Fibroblast of the aortic adventitia (primary cell): Measurements from ENCODE around the gene TOP3B. TPM values are rescaled to one million over a fixed set of nuclear protein-coding genes. Genes with fewer than 3 reads are reported as not detected.

Source experiments
- DNase-seq: peaks from one replicate; pipeline ENCODE4 v3.0.0-alpha.2; 2010; ENCODE audit warnings: low read depth
- H3K4me3 ChIP-seq: 2 replicates; pipeline ENCODE4 v1.5.1; 2011; ENCODE audit warnings: low read depth, mild to moderate bottlenecking, control low read depth, low read length, moderate library complexity
- total RNA-seq: library from RNA; depleted of rRNA; stranded (reverse); fragments of >200 nt; gene quantifications from 2 replicates; pipeline ENCODE4 v1.2.3, GENCODE V29; 2012; ENCODE audit warnings: low replicate concordance
- TF ChIP-seq, protein P1 (sequence below): IDR thresholded peaks from 2 replicates; pipeline ENCODE4 v1.5.1; 2011; ENCODE audit warnings: mild to moderate bottlenecking, low read length, control low read depth, inconsistent platforms; ENCODE audit not compliant: insufficient read depth

Gene TOP3B
- total RNA-seq, 1 donor: 20.9 TPM

DNA sequence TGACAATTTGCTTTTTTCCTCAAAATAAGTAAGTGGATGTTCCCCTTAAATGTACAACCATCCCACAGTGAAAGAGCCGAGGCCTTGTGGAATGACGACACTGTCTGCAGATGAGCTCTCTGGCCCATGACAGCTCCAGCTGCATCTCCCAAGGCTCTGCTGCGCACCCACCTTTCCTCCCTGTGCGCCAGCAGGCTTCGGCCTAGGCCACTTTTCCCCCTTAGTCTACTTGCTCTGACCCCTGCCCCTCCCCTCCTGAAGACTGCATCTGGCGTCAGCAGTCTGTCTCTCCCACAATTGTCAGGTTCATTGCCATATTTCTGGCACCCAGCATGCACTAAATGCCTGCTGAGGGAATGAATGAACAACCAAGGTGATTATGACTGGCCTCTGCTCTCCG, 2.0 kb downstream of the TOP3B start:
- no peak for DNase-seq
- H3K4me3 ChIP-seq: no peak overlapping the region
- TF ChIP-seq, protein P1, sequence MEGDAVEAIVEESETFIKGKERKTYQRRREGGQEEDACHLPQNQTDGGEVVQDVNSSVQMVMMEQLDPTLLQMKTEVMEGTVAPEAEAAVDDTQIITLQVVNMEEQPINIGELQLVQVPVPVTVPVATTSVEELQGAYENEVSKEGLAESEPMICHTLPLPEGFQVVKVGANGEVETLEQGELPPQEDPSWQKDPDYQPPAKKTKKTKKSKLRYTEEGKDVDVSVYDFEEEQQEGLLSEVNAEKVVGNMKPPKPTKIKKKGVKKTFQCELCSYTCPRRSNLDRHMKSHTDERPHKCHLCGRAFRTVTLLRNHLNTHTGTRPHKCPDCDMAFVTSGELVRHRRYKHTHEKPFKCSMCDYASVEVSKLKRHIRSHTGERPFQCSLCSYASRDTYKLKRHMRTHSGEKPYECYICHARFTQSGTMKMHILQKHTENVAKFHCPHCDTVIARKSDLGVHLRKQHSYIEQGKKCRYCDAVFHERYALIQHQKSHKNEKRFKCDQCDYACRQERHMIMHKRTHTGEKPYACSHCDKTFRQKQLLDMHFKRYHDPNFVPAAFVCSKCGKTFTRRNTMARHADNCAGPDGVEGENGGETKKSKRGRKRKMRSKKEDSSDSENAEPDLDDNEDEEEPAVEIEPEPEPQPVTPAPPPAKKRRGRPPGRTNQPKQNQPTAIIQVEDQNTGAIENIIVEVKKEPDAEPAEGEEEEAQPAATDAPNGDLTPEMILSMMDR: no peak

DNA sequence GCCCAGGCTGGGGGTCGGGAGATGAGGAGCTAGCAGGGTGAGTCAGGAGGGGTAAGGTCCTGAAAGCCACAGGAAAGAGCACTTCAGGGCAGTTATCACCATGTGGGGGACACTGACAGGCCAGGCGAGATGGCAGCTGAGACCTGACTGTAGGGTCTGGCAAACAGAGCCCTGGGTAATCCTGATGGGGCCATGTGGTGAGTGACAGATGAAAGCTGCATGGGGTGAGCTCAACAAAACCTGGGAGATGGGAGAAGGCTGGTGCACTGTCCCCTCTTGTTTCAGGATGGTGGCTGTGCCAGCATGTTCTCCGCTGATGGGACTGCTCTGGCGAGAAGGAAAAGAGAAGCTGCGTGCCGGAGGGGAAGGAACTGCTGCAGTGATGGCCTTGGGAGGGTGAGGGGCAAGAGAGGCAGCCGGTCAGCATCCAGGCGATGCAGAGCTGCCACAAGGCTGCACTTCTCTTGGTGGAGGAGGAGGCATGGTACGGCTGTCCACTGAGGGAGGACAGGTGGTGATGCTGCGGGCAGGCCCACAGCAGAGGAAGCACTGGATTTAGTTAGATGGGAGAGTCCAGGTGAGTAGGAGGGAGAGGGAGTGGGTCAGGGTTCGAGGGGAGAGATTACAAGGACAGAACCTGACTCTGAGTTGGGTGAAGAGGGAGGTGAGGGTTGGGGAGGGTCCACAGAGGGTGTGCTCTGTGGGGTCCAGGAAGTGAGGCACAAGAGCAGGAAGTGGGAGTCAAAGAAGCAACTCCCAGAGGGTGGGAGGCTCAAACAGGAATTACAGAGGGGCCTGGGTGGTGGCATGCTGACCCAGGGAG, 3.8 kb downstream of the TOP3B start:
- no peak overlapping the region for H3K4me3 ChIP-seq
- no peak for DNase-seq
- TF ChIP-seq, protein P1: no peak

DNA sequence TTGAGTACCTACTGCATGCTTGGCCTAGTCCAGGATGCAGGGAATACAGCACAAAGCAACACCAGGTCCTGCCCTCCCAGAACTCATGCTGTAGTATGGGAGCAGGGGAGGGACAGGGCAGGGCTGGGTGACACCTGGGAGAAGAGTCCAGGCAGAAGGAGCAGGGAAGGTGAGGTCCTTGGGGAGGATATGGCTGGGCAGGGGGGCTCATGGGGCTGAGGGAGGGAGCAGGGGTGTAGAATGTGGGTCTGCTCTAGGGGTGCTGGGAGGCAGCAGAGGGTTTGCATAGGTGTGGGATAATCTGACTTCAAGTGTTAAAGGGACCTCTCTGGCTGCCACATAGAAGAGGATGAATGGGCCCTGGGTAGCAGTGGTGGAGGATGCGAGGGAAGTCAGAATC, 4.8 kb downstream of the TOP3B start:
- no peak overlapping the region for H3K4me3 ChIP-seq
- TF ChIP-seq, protein P1: no peak
- no peak for DNase-seq

DNA sequence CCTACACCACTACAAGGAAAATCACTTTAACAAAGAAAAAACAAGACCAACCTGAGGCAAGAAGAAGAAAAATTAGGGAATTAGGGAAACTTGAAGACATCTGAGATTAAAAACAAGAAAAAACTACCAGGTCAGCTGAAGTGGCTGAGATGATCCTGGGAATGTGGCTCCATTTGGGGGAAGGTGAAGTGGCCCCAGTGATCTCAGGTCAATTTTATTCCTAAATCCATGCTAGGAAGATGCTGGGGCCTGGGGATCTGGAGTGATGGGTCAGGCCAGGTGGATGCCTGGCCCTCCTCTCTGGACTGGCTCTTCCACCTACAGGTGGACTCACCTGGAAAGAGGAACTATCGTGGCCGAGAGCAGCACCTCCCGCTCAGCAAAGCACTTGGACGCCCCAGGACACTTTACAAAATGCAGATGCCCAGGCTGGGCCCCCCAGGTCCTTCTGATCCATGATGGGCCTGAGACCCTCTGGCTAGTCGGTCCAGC, 6.7 kb downstream of the TOP3B start:
- DNase-seq: no peak
- TF ChIP-seq, protein P1: no peak
- no peak overlapping the region for H3K4me3 ChIP-seq

DNA sequence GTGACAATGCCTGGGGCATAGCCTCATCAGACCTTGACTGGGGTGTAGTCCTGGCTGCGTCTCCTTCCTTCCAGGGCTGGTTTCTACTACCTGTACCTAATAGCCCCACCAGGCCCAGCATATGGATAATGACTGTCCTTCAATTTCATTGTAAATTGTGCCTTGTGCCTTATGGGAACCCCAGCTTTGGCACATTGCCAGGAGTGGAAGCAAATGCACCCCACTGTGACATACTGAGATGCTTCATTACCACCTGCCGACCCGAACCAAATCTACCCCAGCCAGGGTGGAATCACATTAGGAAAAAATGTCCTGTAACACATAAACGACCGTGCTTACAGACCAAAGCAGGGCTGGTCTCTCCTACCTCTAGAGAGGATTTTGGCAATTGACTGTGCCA, 7.3 kb downstream of the TOP3B start:
- DNase-seq: no peak
- no peak overlapping the region for H3K4me3 ChIP-seq
- TF ChIP-seq, protein P1: no peak

DNA sequence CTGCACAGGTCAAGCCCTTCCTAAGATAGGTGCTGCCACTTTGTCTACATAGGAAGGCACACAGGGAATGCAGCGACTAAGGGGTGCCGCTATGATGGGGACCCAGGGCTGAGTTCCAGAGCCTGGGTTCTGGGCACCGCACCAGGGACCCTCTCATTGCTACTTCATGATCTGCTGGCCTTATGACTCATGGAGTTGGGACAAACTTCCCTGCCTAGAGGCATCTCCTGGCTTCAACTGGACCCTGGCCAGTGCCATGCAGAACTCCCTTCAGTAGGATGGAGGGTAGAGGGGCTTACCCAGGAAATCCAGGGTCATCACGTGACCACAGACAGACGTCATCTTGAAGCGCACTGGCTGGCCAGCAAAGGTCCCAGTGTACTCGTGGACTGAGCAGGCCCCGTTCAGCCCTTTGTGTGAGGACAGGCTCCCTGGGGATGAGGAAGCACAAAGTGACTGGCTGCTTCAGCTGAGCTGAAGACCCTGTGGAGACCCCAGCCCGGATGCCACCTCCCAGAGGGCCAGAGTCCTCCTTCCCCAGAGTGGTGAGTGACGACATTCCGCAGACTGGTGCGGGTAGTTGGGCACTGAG, 8.4 kb downstream of the TOP3B start:
- TF ChIP-seq, protein P1: no peak
- DNase-seq: no peak
- no peak overlapping the region for H3K4me3 ChIP-seq
